GM13977 (cell line): ENCODE results near the gene TCF19.

Source experiments
- DNase-seq: peaks from one replicate; pipeline ENCODE4 v3.0.0; 2012; ENCODE audit warnings: low spot score
- in situ Hi-C: fragments of 300-500 bp; cut with MboI; formaldehyde crosslinking; loops from one replicate; pipeline ENCODE4 v1.12.0; 2022; ENCODE audit warnings: low sequenced_read_pairs, low pct_unique_long_range_greater_than_20kb, mixed read lengths, inconsistent platforms; ENCODE audit not compliant: unreplicated experiment
- TF ChIP-seq, protein P1 (sequence below): IDR thresholded peaks from 2 replicates; pipeline ENCODE4 v1.5.1; 2012; ENCODE audit warnings: mild to moderate bottlenecking, control low read depth; ENCODE audit not compliant: insufficient read depth; ENCODE audit errors: extremely low read depth, missing control alignments

Gene TCF19, protein sequence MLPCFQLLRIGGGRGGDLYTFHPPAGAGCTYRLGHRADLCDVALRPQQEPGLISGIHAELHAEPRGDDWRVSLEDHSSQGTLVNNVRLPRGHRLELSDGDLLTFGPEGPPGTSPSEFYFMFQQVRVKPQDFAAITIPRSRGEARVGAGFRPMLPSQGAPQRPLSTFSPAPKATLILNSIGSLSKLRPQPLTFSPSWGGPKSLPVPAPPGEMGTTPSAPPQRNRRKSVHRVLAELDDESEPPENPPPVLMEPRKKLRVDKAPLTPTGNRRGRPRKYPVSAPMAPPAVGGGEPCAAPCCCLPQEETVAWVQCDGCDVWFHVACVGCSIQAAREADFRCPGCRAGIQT

DNA sequence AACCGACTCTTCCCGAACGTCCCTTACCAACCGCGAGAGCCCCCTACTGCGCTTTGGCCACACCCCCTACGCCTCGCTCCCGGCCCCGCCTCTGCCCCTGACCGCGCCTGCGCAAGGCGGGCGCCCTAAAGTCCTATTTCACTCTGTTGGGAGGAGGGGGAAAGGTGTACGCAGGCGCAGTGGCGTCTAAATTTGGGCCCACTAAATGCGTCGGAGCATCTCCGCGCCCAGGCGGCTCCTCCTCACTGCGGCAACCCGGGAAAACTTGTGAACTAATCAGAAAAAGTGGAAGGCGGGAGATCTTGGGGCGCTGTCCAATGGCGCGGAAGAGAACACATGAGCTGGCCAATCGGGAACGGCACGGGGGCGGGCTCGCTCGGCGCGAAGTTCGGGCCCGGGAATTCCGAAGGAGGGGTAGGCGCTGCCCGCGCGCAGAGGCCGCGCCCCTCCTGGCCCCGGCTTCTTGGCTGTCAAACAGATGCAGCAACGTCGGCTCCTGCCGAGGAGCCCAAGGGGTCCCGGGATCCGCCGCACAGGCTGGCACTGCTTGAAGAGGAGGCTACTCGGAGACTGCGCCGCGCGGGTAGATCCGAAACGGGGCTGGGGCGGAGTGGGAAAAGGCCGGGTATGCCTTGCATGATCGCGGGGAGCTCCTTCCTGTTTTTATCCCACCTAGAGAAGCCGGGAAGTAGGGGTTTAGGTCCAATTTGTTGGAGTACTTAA lies at the start of gene TCF19:
TSS of gene TCF19 (plus strand) at position 450 of the 723 bp plus-strand sequence. CDS start 881 bp downstream, outside the sequence.
- in situ Hi-C loops = no loop called here
- TF ChIP-seq, protein P1, sequence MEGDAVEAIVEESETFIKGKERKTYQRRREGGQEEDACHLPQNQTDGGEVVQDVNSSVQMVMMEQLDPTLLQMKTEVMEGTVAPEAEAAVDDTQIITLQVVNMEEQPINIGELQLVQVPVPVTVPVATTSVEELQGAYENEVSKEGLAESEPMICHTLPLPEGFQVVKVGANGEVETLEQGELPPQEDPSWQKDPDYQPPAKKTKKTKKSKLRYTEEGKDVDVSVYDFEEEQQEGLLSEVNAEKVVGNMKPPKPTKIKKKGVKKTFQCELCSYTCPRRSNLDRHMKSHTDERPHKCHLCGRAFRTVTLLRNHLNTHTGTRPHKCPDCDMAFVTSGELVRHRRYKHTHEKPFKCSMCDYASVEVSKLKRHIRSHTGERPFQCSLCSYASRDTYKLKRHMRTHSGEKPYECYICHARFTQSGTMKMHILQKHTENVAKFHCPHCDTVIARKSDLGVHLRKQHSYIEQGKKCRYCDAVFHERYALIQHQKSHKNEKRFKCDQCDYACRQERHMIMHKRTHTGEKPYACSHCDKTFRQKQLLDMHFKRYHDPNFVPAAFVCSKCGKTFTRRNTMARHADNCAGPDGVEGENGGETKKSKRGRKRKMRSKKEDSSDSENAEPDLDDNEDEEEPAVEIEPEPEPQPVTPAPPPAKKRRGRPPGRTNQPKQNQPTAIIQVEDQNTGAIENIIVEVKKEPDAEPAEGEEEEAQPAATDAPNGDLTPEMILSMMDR = no peak
- DNase-seq = peak; percentile 100

DNA sequence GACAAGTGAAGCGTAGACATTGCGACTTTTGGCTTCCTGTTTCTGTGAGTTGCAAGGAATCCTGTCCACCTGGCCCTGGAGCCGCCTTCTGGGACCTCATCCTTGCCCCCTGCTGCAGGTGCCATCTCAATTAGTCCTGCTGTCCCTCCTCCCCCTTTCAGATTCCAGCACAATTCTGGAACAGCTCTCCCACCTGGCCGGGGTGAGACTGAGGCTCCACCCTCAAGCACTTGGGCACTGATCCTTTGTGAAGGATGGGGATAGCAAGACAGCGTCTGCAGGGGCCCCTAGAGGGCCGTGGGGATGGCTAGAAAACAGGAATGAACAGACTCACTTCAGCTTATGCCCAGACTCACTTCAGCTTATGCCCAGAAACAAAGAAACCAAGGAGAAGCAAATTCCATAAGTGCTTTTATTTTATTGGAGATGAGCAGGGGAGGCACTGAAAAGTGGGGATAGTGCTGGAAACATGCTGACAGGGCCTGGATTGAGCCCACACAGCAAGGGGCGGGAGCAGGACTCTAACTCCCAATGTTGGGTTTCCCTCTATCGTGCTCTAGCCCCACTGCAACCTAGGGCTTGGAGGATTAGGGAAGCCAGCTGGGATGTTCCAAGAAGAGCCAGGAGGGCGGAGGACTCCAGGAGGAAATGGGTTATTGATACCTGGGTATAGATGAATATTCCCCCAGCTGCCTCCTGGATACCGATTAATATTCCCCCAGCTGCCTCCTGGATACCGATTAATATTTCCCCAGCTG lies 47.4 kb upstream of the TCF19 start:
- in situ Hi-C loops = no loop called here
- TF ChIP-seq, protein P1 = no peak

DNA sequence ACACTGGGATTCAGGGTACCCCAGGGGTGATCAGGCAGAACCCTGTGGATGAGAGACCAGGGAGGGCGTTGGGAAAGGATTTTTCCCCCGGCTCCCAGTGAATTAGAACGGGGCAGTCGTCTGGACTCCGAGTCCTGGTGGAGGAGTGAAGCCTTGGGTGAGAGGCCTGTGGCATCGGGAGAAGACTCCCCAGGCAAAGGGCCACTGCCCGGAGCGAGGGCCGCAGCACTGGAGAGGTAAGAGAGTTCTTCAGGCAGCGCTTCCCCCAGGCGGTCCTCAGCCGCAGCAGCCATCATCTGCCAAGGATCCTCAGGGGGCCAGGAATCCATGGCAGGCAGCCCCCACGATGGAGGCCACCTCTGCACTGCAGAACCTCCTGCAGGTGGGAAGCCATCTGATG lies 46.7 kb upstream of the TCF19 start:
- TF ChIP-seq, protein P1 = no peak
- DNase-seq = no peak
- in situ Hi-C loops = no loop called here

More for the DNA sequence above, 47.4 kb upstream of the TCF19 start:
- no peak for DNase-seq

DNA sequence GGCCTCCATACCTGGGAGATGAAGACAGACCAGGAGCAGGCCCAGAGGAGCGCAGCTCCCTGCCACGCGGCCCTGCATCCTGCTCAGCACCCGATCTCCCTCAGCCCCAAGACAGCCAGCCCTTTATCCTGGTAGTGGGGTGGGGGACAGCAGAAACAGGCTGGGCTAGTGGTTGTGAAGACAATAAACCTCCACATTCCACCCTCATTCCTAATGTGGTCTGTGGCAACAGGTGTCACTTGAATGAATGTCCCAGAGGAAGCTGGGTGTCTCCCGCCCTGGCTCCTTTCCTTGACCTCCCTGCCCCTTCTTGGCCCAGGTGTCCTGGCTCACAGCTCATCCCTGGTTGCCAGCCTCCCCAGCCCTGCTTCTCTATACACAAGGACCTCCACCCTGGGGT lies 45.9 kb upstream of the TCF19 start, which contains the start of gene C6orf15:
TSS of gene C6orf15 (minus strand) at position 98 of the 400 bp plus-strand sequence. CDS start at position 78, 20 bp downstream.
- TF ChIP-seq, protein P1 = no peak
- in situ Hi-C loops = no loop called here
- no peak for DNase-seq

DNA sequence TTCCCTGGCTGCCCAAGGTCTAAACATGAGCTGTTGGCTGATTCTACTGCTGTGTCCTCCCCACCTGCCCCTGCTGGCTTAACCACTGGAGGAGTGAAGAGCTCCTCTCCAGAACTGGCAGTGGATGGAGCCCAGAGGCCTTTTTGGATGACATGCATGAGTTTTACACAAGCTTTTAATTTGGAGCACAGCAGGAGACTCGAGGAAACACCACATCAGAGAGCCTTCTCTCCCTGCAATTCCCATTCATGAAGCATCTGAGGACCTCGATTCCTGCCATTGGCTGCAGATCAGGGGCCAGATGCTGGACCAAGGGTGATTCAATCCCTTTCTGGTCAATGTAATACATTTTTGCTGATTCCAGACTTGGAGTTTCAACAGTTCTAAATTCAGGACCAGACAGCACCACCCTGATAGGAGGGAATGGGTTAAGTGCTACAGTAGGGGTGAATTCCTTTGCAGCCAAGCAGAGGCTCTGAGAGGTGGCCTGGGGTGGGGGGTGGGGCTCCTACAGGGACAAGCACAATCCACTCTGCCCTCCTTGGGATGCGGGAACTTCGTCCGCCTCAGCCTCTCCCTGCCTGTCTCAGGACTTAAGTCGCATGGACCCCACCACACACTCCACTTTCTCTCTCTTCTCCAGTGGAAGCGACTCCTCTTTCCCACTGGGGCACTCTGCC lies 44.4 kb upstream of the TCF19 start:
- no peak for DNase-seq
- in situ Hi-C loops = no loop called here
- TF ChIP-seq, protein P1 = no peak

DNA sequence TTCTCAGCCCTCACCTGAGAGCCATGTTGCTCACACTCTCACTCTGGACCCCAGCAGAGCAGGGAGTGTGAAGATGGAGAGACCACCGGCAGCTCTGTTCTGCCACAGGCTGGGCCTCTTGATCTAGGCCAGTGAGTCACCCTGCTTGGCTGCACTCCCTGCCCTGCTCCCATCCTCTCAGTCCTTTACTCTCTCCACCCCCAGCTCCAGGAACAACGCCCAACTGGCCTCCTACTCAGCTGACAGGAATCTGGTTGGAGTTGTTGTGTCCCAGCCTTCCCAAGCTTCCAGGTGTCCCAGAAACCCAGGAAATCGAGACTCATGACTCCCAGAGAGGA lies 43.9 kb upstream of the TCF19 start, which contains the start of gene PSORS1C1:
TSS of gene PSORS1C1 (plus strand) at position 260 of the 338 bp plus-strand sequence. CDS start 14,833 bp downstream, outside the sequence.
- in situ Hi-C loops = no loop called here
- TF ChIP-seq, protein P1 = no peak
- no peak for DNase-seq
